Cardiac muscle cell (in vitro differentiated cells and primary cell): Measurements from ENCODE around the gene SMCO3. TPM values are rescaled to one million over a fixed set of nuclear protein-coding genes. Genes with fewer than 3 reads are reported as not detected.

Source experiments
- DNase-seq, 2 donors: peaks; one replicate each; pipeline versions ENCODE4 v3.0.0 to v3.0.0-alpha.2; 2010 to 2017; ENCODE audit warnings: low read depth in 1 of 2, low spot score in 1 of 2
- H3K27ac ChIP-seq: fragments of 200-600 bp; sonication (generic); 2 replicates; pipeline ENCODE4 v1.5.1; 2016
- H3K27me3 ChIP-seq: fragments of 200-600 bp; sonication (generic); 2 replicates; pipeline ENCODE4 v1.6.0; 2016; ENCODE audit warnings: control low read depth
- H3K36me3 ChIP-seq: fragments of 200-600 bp; sonication (generic); 2 replicates; pipeline ENCODE4 v1.5.1; 2016; ENCODE audit warnings: control low read depth
- H3K4me1 ChIP-seq: fragments of 200-600 bp; sonication (generic); 2 replicates; pipeline ENCODE4 v1.8.1; 2017; ENCODE audit warnings: low read depth, mild to moderate bottlenecking, mixed run types
- H3K4me3 ChIP-seq: fragments of 200-600 bp; sonication (generic); 2 replicates; pipeline ENCODE4 v1.5.1; 2016; ENCODE audit warnings: mild to moderate bottlenecking
- H3K9me3 ChIP-seq: fragments of 200-600 bp; sonication (generic); 2 replicates; pipeline ENCODE4 v1.5.1; 2017; ENCODE audit warnings: low read depth, mild to moderate bottlenecking, control low read depth
- polyA plus RNA-seq: library from polyadenylated mRNA; unstranded; fragments of >200 nt; fragmentation: Nextera tagmentation; extraction: Ambion mirVana; gene quantifications from 2 replicates; pipeline ENCODE4 v1.2.1, GENCODE V29; 2016
- total RNA-seq: library from RNA; depleted of rRNA; stranded (reverse); fragments of >200 nt; gene quantifications from 2 replicates; pipeline ENCODE4 v1.2.3, GENCODE V29; 2016
- TF ChIP-seq, protein P1 (sequence below): IDR thresholded peaks from 2 replicates; pipeline ENCODE4 v1.5.1; 2012; ENCODE audit warnings: low read depth, mild to moderate bottlenecking, low read length

SMCO3 gene
- total and polyA plus RNA-seq, 2 experiments from 2014 or later, result 0.22 TPM; not detected in 1

DNA sequence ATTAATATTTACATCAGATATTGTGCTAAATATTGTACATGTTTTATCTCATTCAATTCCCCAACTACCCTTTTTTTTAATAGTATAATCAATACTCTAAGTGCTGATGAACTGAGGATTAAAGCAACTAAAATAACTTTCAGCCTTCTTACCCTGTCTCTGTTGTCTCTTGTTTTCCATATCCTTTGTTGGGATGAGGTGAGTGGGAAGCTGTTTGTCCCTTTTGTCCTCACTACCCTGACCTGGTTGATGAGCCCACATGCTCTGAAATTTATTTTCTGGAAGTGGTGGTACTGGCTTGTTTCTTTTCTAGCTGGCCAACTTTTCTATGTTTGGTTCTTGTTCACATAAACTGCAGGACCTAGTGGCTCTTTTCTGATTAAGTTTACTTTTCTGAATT is 38.9 kb upstream of the SMCO3 start:
- H3K4me1 ChIP-seq, result no peaks in the 10 kb centered on the region
- no peak overlapping the region for H3K27ac ChIP-seq
- H3K27me3 ChIP-seq, result no peaks in the 10 kb centered on the region
- no peak for DNase-seq
- no peaks in the 10 kb centered on the region for H3K9me3 ChIP-seq
- TF ChIP-seq, protein P1, sequence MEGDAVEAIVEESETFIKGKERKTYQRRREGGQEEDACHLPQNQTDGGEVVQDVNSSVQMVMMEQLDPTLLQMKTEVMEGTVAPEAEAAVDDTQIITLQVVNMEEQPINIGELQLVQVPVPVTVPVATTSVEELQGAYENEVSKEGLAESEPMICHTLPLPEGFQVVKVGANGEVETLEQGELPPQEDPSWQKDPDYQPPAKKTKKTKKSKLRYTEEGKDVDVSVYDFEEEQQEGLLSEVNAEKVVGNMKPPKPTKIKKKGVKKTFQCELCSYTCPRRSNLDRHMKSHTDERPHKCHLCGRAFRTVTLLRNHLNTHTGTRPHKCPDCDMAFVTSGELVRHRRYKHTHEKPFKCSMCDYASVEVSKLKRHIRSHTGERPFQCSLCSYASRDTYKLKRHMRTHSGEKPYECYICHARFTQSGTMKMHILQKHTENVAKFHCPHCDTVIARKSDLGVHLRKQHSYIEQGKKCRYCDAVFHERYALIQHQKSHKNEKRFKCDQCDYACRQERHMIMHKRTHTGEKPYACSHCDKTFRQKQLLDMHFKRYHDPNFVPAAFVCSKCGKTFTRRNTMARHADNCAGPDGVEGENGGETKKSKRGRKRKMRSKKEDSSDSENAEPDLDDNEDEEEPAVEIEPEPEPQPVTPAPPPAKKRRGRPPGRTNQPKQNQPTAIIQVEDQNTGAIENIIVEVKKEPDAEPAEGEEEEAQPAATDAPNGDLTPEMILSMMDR, result no peak
- no peak overlapping the region for H3K4me3 ChIP-seq
- H3K36me3 ChIP-seq, result no peaks in the 10 kb centered on the region

DNA sequence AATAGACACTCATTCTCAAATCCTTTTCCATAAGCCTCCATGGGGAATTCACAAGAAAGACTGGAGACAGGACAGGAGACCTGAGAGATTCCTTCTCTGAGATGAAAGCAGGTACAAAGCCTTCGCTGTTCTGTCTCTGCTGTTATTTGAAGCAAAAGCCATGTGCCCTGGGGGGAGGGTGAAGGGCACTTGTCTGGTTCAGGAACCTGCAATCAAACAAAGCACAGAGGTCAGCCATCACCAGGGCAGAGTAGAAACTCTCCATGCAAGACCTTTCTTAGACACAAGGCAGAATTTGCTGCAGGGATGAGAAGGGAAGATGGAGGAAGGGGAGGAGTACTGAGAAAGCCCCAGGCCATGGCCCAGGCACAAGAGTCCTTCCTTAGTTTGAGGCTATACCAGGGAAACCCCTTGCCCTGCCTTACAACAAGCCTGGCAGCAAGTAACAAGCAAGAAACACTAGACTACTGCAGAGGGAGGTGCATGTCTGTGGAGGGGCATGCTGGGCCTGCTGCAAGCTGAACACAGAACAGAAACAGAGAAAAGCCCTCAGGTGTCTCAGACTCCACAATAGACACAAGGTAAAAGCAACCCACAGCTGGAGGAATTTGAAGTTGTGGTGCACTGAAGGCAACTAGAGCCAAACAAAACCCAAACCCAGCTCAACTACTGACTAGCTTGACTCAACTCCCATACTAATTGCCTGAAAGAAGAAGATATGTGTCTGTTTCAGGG is 37.1 kb upstream of the SMCO3 start:
- no peak for DNase-seq
- no peak overlapping the region for H3K27ac ChIP-seq
- no peaks in the 10 kb centered on the region for H3K36me3 ChIP-seq
- H3K4me1 ChIP-seq, result no peaks in the 10 kb centered on the region
- no peaks in the 10 kb centered on the region for H3K27me3 ChIP-seq
- no peaks in the 10 kb centered on the region for H3K9me3 ChIP-seq
- no peak overlapping the region for H3K4me3 ChIP-seq
- TF ChIP-seq, protein P1, result no peak

DNA sequence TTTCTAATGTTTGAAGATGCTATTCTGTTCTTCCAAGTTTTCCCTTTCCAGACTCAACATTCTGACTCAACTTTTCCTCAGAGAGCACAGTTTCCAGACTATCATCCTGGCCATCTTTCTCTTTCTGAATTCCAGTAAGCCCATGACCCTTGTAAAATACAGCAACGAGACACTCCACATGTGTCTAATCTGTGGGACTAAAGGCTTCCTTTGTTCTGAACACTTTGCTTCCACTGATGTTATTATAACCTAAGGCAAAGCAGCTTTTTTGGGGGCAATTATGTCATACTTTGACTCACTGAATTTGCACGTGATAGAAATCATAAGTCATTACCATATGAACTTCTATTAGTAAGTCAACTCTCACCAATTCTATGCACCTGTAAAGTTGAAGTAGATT is 35.7 kb upstream of the SMCO3 start:
- Histone ChIP-seq H3K27me3 (no peaks in the 10 kb centered on the region), H3K27ac (no peak overlapping the region), H3K9me3 (no peaks in the 10 kb centered on the region), H3K4me3 (no peak overlapping the region), H3K36me3 (no peaks in the 10 kb centered on the region), H3K4me1 (no peaks in the 10 kb centered on the region)
- TF ChIP-seq, protein P1, result no peak
- DNase-seq, result peak in 1 of 2 donors; percentile 79

DNA sequence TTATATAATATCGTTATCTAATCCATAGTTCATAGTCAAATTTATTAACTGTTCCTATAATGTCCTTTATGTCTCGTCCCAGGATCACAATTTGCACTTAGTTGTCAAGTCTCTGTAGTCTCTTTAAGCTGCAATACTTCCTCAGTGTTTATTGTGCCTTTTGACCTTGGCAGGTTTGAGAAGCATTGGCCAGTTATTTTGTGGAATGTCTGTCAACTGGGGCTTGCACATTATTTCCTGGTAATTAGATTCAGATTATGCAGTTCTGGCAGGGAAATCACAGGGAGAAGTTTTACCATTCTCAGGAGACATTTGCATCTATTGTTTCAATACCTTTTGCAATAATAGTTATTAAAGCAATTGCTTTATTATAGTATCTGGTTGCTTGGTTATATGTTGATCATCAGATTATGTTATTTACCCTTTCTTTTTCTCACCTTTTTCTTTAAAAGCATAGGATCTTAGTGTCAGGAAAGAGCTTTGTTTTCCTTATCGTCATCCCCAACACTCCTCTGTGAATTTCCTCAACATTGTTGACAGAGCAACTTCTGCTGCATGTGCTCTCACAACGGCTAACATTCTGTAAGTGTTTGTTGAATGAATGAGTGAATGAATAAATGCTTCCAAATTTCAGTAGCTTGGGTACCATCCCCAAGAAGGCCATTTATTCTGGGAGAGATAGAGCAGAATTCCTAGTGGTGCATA is 33.0 kb upstream of the SMCO3 start:
- DNase-seq, result peak in 1 of 2 donors; percentile 50
- TF ChIP-seq, protein P1, result no peak
- H3K27me3 ChIP-seq, result no peaks in the 10 kb centered on the region
- H3K4me3 ChIP-seq, result no peak overlapping the region
- H3K36me3 ChIP-seq, result no peaks in the 10 kb centered on the region
- no peak overlapping the region for H3K27ac ChIP-seq
- H3K9me3 ChIP-seq, result no peaks in the 10 kb centered on the region
- no peaks in the 10 kb centered on the region for H3K4me1 ChIP-seq

DNA sequence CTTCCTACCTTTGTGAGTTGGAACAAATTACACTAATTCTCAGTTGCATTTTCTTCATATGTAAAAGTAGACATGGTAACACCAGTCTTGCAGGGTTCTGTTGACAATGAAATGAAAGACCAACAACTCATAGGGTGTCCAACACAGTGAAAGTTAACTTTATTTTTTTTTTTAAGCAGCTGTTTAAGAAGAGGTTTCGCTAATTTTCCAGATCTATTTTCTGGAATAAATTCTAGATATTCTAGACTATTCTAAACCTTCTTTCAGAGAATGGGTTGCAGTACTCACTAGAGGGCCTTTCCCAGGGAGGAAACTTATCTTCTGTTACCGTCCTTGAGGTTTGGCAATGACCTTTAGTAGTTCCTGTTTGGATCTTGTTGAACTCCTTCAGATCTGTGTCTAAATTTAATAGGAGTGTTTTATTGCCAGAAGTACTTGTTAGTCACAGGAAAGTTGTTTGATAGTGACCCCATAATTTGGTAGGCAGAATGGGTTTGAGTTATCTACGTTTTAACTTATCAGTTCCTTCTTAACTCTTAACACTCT is 32.1 kb upstream of the SMCO3 start:
- no peak overlapping the region for H3K27ac ChIP-seq
- H3K27me3 ChIP-seq, result no peaks in the 10 kb centered on the region
- H3K4me3 ChIP-seq, result no peak overlapping the region
- DNase-seq, result peak in 1 of 2 donors; percentile 78
- no peaks in the 10 kb centered on the region for H3K4me1 ChIP-seq
- no peaks in the 10 kb centered on the region for H3K9me3 ChIP-seq
- TF ChIP-seq, protein P1, result peak; percentile 16
- H3K36me3 ChIP-seq, result no peaks in the 10 kb centered on the region
